GM10847 (cell line): ENCODE results near the gene FAM168B.

ENCODE experiments used
- POLR2A ChIP-seq: IDR thresholded peaks from 2 replicates; pipeline ENCODE4 v1.6.1; 2011; ENCODE audit not compliant: insufficient read length; ENCODE audit errors: extremely low read depth

FAM168B gene

GRCh38 chr2:131064589-131065512 lies 28.4 kb downstream of the FAM168B start:
- TF ChIP-seq POLR2A, result no peak

GRCh38 chr2:131063501-131064283 lies 29.6 kb downstream of the FAM168B start:
- TF ChIP-seq POLR2A, result no peak

- no peak for TF ChIP-seq POLR2A
Measured at GRCh38 chr2:131058920-131059319, 34.3 kb downstream of the FAM168B start.

GRCh38 chr2:131058214-131058843 lies 34.9 kb downstream of the FAM168B start:
- TF ChIP-seq POLR2A, result no peak

GRCh38 chr2:131056932-131057287 lies 36.4 kb downstream of the FAM168B start:
- TF ChIP-seq POLR2A, result no peak

GRCh38 chr2:131056204-131056931 lies 36.9 kb downstream of the FAM168B start:
- TF ChIP-seq POLR2A, result no peak

GRCh38 chr2:131055169-131056065 lies 37.8 kb downstream of the FAM168B start:
- no peak for TF ChIP-seq POLR2A

GRCh38 chr2:131054488-131054887 lies 38.8 kb downstream of the FAM168B start:
- TF ChIP-seq POLR2A, result no peak

- TF ChIP-seq POLR2A, result no peak
Measured at GRCh38 chr2:131052741-131053263, 40.5 kb downstream of the FAM168B start.

- no peak for TF ChIP-seq POLR2A
Measured at GRCh38 chr2:131050896-131051295, 42.4 kb downstream of the FAM168B start.

- no peak for TF ChIP-seq POLR2A
Measured at GRCh38 chr2:131049150-131049718, 44.0 kb downstream of the FAM168B start.

GRCh38 chr2:131048641-131049040 lies 44.6 kb downstream of the FAM168B start:
- no peak for TF ChIP-seq POLR2A

- TF ChIP-seq POLR2A, result no peak
Measured at GRCh38 chr2:131047920-131048560, 45.2 kb downstream of the FAM168B start.
